Measurements from ENCODE around the gene GOLGA6A.

The GOLGA6A gene

DNA sequence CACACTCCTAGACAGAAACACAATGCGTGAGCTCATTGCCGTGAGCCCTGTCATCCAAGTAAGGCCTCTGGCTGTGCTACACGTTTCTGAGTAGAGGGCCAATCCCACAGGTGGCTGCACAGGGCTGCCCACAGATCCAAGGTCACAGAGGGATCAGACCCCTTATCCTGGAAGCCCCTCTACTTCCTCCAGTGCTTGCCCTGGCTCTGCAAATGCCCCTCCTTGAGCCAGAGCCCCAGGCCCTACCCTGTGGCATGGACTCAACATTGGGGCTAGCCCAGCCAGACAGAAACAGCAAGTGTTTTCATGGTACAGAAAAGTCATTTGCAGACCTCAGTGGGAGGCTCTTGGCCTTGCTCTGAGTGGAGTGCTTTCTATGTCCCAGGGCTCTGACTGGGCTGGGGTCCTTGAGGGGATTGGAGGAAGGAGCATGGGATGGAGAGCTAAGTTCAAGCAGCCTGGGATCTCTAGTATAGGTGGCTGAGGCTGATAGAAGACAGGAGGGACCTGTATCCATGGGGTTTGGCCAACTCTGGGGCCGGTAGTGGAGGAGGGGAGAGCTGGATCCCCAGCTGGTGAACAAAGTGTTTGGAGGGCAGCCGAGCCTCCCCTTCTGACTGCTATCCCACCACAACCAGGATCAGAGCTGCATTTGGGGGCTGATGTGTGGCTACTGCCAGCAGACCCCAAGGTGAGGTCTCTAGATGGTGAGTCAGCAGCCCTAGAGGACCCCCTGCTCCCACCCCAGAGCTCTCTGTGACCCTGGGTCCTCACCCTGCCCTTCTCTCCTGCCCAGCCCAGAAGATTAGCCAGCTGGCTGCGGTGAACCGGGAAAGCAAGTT is 38.7 kb downstream of the GOLGA6A start:
- H3K4me3 ChIP-seq (ENCODE audit: low read length) = no peak overlapping the region
- TF ChIP-seq, protein P1, sequence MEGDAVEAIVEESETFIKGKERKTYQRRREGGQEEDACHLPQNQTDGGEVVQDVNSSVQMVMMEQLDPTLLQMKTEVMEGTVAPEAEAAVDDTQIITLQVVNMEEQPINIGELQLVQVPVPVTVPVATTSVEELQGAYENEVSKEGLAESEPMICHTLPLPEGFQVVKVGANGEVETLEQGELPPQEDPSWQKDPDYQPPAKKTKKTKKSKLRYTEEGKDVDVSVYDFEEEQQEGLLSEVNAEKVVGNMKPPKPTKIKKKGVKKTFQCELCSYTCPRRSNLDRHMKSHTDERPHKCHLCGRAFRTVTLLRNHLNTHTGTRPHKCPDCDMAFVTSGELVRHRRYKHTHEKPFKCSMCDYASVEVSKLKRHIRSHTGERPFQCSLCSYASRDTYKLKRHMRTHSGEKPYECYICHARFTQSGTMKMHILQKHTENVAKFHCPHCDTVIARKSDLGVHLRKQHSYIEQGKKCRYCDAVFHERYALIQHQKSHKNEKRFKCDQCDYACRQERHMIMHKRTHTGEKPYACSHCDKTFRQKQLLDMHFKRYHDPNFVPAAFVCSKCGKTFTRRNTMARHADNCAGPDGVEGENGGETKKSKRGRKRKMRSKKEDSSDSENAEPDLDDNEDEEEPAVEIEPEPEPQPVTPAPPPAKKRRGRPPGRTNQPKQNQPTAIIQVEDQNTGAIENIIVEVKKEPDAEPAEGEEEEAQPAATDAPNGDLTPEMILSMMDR (conservative IDR thresholded peaks at IDR 0.05; ENCODE audit: low read depth, low read length) = no peak
- no peak for DNase-seq (ENCODE audit: low read depth)

DNA sequence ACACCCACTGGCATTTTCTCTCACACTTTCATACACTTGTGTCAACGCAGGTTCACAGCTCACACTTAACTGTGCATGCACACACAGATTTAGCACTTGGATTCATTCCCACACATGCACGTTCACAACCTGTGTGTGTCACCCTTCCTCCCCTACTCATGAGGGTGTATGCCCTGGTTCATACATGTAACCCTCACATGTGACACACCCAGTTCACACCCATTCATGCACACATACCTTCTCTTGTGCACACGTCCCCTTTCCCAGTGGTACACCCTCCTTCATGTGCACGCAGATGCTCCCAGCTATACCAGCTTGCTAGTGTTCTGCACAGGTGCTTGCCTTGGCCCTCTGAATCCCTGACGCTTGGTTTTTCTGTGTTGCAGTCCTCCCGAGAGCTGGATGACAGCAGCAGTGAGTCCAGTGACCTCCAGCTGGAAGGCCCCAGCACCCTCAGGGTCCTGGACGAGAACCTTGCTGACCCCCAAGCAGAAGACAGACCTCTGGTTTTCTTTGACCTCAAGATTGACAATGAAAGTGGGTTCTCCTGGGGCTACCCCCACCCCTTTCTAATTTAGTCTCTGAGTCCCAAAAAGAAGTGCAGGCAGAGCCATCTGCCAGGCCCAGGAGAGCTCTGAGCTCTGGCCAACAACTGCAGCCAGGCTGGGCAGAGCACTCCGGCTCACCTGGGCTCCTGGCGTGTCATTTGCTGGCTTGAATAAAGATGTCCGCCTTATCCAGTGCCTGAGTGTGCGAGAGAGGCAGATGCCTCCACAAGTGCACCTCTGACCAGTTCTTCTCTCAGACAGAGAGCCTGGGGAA is 39.5 kb downstream of the GOLGA6A start:
- DNase-seq (ENCODE audit: low read depth) = no peak
- TF ChIP-seq, protein P1 (conservative IDR thresholded peaks at IDR 0.05; ENCODE audit: low read depth, low read length) = no peak
- no peak overlapping the region for H3K4me3 ChIP-seq (ENCODE audit: low read length)

DNA sequence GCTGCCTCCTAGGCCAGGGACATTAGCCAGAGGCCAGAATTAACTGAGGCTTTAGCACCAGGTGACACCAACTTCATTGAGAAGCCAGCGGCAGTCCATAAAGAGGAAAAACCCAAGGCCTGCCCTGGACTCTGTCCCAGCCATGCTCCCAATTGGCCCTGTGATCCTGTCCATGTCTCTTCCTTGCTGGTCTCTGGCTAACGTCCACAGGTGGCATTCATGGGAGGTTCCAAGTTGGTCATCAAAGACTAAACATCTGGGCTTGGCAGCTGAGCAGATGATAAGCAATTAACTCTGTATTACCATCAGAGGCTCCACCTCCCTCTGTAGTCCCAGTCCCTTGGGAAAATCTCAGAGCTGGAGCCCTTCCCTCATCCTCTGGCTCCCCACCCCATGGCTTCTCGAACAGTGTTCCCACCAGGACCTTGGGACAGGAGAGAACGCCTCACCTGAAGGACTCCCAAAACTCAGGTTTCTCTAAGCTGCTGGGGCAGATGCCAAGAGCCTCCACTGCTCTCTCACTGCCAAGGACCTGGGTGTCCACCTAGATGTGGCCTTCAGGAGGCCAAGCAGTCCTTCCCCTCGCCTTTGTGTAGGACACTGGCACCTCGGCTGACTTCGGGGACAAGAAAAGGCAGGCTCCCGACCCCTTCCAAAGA is 40.4 kb downstream of the GOLGA6A start:
- DNase-seq (ENCODE audit: low read depth) = no peak
- no peak overlapping the region for H3K4me3 ChIP-seq (ENCODE audit: low read length)
- TF ChIP-seq, protein P1 (conservative IDR thresholded peaks at IDR 0.05; ENCODE audit: low read depth, low read length) = no peak

DNA sequence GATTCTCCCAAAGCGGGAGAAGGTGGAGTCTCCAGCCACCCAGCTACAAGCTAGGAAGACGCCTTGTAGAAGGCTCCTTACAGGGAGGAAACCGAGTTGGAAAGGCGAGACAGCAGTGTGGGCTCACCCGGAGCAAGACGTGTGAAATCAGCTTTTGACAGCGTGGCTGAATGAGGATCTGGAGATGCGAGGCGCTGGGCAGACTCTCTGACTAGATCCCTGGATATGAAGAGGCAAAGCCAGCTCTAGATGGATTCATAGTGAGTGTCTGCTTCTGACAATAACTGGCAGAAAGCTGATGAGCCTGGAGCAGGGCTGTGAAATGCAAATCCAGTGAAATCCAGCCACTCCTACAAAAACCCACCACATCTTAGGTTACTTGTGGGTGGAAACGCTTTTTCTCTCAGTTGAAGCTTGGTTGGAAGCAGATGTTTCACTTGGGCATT is 41.0 kb downstream of the GOLGA6A start:
- DNase-seq (ENCODE audit: low read depth) = no peak
- no peak overlapping the region for H3K4me3 ChIP-seq (ENCODE audit: low read length)
- TF ChIP-seq, protein P1 (conservative IDR thresholded peaks at IDR 0.05; ENCODE audit: low read depth, low read length) = no peak

DNA sequence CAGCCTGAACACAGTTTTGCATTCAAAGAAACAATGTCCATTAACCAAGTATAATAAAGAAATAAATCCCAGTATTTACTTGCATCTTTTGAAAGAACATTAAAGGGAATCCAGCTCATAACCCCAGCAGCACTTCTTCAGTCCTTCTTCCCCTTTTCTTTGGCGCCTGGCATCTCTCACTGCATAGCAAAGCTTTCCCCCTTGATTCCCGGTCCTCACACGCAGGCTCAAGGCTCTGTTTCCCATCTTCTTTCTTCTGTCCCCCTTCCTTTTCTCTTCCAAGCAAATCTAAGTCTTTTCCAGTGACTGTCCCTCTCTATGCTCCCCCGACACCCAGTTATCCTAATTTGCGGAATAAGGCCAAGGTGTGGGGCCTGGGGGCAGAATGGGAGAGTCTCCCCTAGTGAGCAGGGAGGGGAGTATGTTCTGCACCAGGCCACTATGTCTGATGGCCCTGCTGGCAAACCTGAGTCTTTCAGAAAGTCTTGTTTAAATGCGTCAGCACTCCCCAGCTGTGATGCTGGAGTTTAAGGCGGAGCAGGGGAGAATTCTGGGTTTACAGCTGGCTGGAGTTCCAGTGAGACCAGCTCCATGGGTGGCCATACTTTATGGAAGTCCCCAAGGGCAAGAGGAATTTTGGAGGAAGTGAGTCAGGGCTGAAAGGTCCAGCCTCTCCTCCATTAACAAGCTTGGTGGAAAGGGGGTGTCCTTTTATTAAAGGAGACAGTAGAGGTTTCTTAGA is 42.1 kb downstream of the GOLGA6A start:
- TF ChIP-seq, protein P1 (conservative IDR thresholded peaks at IDR 0.05; ENCODE audit: low read depth, low read length) = no peak
- H3K4me3 ChIP-seq (ENCODE audit: low read length) = no peak overlapping the region
- no peak for DNase-seq (ENCODE audit: low read depth)

DNA sequence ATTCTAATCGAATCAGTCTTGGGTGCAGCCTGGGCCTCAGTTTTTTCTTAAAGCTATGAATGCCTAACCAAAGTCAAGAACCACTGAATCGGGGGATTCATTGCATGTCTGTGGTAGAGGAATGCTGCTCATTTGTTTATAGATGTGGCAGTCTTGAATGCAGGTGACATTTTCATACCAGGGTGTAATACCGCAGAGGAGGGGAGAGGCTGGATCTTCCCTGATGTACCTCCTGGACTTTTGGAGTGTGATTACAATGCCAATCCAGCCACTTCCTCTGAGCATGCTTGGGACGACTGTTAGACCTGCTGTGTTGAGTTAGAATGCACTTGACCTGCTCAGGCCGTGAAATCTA is 42.7 kb downstream of the GOLGA6A start:
- DNase-seq (ENCODE audit: low read depth) = no peak
- H3K4me3 ChIP-seq (ENCODE audit: low read length) = no peak overlapping the region
- TF ChIP-seq, protein P1 (conservative IDR thresholded peaks at IDR 0.05; ENCODE audit: low read depth, low read length) = no peak

Measured in retinal pigment epithelial cell (primary cell).